ENCODE results near the gene LRBA.

GRCh38 chr4:151031831-151032605 is 16.9 kb upstream of the LRBA start:
- TF ChIP-seq MAX (IDR thresholded peaks at IDR 0.05; ENCODE audit: insufficient read depth, insufficient read length) (no peak), EZH2 (IDR thresholded peaks at IDR 0.05; ENCODE audit: borderline replicate concordance, low read depth, low read length, severe bottlenecking) (no peak), CTCF (IDR thresholded peaks at IDR 0.05; ENCODE audit: extremely low read depth in 1 of 2, insufficient read depth in 1 of 2, low read depth in 1 of 2, low read length in 2 of 2) (no peak)
